ENCODE measurements around the gene LRIT3. TPM values are rescaled to one million over a fixed set of nuclear protein-coding genes. Genes with fewer than 3 reads are reported as not detected.

LRIT3 gene
- total and polyA plus RNA-seq, 4 donors: 0.03 to 0.08 (median 0.07) TPM; not detected in 1

DNA sequence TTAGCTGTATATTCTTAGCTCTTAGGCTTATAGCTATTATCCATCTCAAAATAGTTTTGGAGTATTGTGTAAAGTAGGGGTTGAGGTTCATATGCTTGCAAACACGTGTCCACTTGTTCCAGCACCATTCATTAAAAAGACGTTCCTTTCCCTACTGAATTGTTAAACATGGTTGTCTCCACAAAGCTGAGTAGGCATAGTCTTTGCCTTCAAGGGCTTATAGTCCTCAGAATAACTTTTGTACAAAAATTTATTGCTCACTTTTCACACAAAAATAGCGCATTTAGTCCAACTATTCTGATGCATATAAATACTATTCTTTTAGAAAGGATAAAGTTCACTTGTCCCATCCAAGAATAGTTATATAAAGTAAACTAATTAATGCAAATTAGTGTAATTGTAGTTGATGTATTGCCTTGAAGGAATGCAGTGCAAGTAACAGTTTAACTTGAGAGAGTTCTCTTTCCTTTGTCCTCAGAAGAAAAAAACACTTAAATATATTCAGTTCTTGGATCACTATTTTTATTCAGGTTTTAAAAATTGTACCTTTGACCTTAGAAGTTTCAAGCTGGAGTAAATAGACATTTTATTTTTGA lies 14.1 kb downstream of the LRIT3 start:
- DNase-seq (ENCODE audit: low spot score): no peak
- Histone ChIP-seq H3K4me3 (ENCODE audit: low read depth in 1 of 3, low read length in 3 of 3) (no peak overlapping the region), H3K36me3 (ENCODE audit: control insufficient read depth in 4 of 4, insufficient read depth in 3 of 4, low read depth in 1 of 4, low read length in 3 of 4) (no peaks in the 10 kb centered on the region), H3K4me1 (ENCODE audit: control insufficient read depth in 4 of 4, insufficient read depth in 4 of 4, low read length in 3 of 4) (peaks cover 2 to 19% (median 3%) of the 10 kb centered on the region in 4 donors), H3K27me3 (ENCODE audit: control insufficient read depth in 4 of 4, insufficient read depth in 4 of 4, low read length in 3 of 4) (no peaks in the 10 kb centered on the region), H3K9me3 (ENCODE audit: control insufficient read depth in 4 of 4, low read length in 3 of 4) (no peaks in the 10 kb centered on the region), H3K9ac (ENCODE audit: low read depth in 1 of 2, low read length in 2 of 2) (no peak overlapping the region), H3K27ac (ENCODE audit: low read depth in 1 of 2, low read length in 2 of 2) (no peak overlapping the region)
- 76% methylated on average over 3 of the region's 3 CpGs for WGBS
- TF ChIP-seq HNF4G (IDR thresholded peaks at IDR 0.05) (no peak), HNF4A (conservative IDR thresholded peaks at IDR 0.05) (no peak), NR2F2 (IDR thresholded peaks at IDR 0.05) (no peak)
- TF ChIP-seq, protein P1, sequence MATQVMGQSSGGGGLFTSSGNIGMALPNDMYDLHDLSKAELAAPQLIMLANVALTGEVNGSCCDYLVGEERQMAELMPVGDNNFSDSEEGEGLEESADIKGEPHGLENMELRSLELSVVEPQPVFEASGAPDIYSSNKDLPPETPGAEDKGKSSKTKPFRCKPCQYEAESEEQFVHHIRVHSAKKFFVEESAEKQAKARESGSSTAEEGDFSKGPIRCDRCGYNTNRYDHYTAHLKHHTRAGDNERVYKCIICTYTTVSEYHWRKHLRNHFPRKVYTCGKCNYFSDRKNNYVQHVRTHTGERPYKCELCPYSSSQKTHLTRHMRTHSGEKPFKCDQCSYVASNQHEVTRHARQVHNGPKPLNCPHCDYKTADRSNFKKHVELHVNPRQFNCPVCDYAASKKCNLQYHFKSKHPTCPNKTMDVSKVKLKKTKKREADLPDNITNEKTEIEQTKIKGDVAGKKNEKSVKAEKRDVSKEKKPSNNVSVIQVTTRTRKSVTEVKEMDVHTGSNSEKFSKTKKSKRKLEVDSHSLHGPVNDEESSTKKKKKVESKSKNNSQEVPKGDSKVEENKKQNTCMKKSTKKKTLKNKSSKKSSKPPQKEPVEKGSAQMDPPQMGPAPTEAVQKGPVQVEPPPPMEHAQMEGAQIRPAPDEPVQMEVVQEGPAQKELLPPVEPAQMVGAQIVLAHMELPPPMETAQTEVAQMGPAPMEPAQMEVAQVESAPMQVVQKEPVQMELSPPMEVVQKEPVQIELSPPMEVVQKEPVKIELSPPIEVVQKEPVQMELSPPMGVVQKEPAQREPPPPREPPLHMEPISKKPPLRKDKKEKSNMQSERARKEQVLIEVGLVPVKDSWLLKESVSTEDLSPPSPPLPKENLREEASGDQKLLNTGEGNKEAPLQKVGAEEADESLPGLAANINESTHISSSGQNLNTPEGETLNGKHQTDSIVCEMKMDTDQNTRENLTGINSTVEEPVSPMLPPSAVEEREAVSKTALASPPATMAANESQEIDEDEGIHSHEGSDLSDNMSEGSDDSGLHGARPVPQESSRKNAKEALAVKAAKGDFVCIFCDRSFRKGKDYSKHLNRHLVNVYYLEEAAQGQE (IDR thresholded peaks at IDR 0.05): no peak

DNA sequence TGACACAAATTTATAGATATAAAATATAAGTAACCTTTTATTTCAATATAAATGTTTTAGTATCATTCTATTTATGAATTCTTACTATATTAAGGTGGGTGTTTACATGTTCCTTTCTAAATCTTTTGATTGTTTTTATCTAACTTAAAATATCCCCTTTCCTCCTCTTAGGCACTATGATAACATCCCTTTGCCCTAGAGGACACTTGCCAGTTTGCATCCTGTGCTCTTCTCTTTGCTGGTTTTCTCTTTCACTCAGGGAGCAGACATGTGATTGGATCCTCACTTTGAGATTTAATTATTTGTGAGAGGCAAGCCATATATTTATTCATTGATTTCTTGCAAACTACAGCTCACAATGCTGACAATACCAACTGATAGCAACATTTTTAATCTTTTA lies 16.2 kb downstream of the LRIT3 start:
- Histone ChIP-seq H3K4me1 (ENCODE audit: control insufficient read depth in 4 of 4, insufficient read depth in 4 of 4, low read length in 3 of 4) (peaks cover 2 to 16% (median 3%) of the 10 kb centered on the region in 4 donors), H3K9me3 (ENCODE audit: control insufficient read depth in 4 of 4, low read length in 3 of 4) (no peaks in the 10 kb centered on the region), H3K4me3 (ENCODE audit: low read depth in 1 of 3, low read length in 3 of 3) (no peak overlapping the region), H3K9ac (ENCODE audit: low read depth in 1 of 2, low read length in 2 of 2) (no peak overlapping the region), H3K27ac (ENCODE audit: low read depth in 1 of 2, low read length in 2 of 2) (no peak overlapping the region), H3K27me3 (ENCODE audit: control insufficient read depth in 4 of 4, insufficient read depth in 4 of 4, low read length in 3 of 4) (no peaks in the 10 kb centered on the region), H3K36me3 (ENCODE audit: control insufficient read depth in 4 of 4, insufficient read depth in 3 of 4, low read depth in 1 of 4, low read length in 3 of 4) (peaks cover 0 to 2% (median 0%) of the 10 kb centered on the region in 4 donors)
- TF ChIP-seq FOXA2 (IDR thresholded peaks at IDR 0.05): no peak
- TF ChIP-seq SP1 (IDR thresholded peaks at IDR 0.05): no peak
- no peak for TF ChIP-seq TAF1 (conservative IDR thresholded peaks at IDR 0.05)
- TF ChIP-seq, protein P1 (IDR thresholded peaks at IDR 0.05): no peak
- TF ChIP-seq, protein P2, sequence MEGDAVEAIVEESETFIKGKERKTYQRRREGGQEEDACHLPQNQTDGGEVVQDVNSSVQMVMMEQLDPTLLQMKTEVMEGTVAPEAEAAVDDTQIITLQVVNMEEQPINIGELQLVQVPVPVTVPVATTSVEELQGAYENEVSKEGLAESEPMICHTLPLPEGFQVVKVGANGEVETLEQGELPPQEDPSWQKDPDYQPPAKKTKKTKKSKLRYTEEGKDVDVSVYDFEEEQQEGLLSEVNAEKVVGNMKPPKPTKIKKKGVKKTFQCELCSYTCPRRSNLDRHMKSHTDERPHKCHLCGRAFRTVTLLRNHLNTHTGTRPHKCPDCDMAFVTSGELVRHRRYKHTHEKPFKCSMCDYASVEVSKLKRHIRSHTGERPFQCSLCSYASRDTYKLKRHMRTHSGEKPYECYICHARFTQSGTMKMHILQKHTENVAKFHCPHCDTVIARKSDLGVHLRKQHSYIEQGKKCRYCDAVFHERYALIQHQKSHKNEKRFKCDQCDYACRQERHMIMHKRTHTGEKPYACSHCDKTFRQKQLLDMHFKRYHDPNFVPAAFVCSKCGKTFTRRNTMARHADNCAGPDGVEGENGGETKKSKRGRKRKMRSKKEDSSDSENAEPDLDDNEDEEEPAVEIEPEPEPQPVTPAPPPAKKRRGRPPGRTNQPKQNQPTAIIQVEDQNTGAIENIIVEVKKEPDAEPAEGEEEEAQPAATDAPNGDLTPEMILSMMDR (IDR thresholded peaks at IDR 0.05; ENCODE audit: low read depth, low read length, missing input control): peak; percentile 13
- no peak for DNase-seq (ENCODE audit: low spot score)

Measured in liver (tissue), 9 donors.